Astrocyte of the cerebellum (primary cell): ENCODE measurements around the gene VSIG10.

Experiments used
- DNase-seq: peaks from one replicate; pipeline ENCODE4 v3.0.0-alpha.2; 2011; ENCODE audit warnings: low read depth
- H3K4me3 ChIP-seq: 2 replicates; pipeline ENCODE4 v1.5.1; 2011; ENCODE audit warnings: mild to moderate bottlenecking, low read depth, low read length, moderate library complexity
- in situ Hi-C: cut with HindIII; loops from 2 replicates; pipeline ENCODE4 v1.10.0; 2017; ENCODE audit warnings: low sequenced_read_pairs
- TF ChIP-seq, protein P1 (sequence below): IDR thresholded peaks from 2 replicates; pipeline ENCODE4 v1.5.1; 2012; ENCODE audit warnings: low read length, low read depth, moderate library complexity, mild to moderate bottlenecking; ENCODE audit errors: missing control alignments

VSIG10 gene

DNA sequence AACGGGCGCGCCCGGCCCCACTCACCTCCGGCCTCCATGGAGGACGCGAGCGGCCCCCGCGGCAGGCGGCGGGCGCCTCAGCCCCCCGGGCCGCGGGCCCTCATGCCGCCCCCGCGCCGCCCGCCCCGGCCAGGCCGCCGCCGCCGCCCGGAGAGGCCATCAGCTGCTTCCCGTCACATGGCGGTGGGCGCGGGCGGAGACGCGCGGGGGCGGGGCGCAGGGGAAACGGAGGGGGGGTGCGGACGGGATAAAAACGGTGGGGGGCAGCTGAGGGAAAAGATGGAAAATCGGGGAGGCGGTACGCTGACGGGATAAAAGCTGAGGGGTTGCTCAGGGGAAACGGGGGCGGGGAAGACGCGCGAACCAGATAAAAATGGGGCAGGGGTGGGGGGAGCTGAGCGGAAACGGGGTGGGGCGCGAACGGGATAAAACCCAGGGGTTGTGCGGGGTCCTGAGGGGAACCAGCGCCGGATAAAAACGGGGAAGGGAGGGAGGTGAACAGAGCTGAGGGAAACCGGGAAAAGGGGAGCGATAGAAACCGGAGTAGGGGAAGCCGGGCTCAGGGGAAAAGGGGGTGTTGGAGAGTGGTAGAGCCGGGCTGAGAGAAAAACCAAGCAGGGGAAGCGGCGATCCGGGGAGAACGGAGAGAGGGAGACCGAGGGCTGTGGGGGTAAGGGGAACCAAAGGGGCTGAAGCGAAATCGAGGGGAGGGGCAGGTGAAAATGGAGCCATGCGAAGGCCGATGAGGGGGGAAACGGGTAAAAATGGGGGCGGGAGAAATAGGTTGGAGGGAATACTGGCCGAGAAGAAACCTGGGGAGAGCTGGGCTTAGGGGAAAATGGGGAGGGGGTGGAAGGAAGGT lies 42.6 kb downstream of the VSIG10 start, which contains the start of gene WSB2:
Gene WSB2 (minus strand): TSS at position 169 of the 862 bp plus-strand sequence. CDS start 131 bp downstream, at position 38.
- no peak for DNase-seq
- in situ Hi-C loops = no loop called here
- H3K4me3 ChIP-seq = peak within 1 kb of the TSS; percentile 83
- TF ChIP-seq, protein P1, sequence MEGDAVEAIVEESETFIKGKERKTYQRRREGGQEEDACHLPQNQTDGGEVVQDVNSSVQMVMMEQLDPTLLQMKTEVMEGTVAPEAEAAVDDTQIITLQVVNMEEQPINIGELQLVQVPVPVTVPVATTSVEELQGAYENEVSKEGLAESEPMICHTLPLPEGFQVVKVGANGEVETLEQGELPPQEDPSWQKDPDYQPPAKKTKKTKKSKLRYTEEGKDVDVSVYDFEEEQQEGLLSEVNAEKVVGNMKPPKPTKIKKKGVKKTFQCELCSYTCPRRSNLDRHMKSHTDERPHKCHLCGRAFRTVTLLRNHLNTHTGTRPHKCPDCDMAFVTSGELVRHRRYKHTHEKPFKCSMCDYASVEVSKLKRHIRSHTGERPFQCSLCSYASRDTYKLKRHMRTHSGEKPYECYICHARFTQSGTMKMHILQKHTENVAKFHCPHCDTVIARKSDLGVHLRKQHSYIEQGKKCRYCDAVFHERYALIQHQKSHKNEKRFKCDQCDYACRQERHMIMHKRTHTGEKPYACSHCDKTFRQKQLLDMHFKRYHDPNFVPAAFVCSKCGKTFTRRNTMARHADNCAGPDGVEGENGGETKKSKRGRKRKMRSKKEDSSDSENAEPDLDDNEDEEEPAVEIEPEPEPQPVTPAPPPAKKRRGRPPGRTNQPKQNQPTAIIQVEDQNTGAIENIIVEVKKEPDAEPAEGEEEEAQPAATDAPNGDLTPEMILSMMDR = no peak

DNA sequence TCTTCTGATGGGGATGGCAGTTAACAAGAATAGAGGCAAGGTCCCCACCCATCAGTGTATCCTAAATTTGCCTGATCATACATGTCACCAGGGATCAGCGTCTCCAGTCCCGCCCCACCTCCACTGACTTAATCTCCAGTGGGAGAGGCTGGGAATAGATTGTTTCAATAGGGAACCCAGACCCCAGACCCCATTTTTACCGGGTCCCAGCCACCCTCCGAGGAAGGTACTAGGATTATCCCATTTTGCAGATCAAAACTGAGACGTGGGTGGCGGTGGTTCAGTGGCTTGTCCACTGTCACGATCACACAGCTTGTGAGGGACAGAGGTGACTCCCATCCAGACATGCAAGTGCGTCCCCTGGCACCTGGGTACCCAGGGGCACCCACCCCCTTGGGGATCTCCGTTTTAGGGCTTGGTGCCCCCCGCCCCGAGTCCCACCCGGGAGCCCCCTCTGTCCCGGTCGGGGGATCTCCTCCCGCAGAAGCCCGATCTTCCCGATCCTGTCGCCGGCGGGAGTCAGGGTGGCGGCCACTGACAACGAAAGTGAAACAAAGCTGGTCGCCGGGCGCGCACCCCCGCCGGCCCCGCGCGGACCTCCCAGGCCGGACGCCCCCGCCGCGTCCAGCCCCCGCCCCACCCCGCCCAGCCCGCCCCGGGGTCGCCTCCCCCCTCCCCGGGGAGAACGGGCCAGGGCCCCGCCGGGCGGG lies 43.4 kb downstream of the VSIG10 start:
- TF ChIP-seq, protein P1 = no peak
- no peak for DNase-seq
- H3K4me3 ChIP-seq = peak overlapping the region; percentile 83
- in situ Hi-C loops = no loop called here

DNA sequence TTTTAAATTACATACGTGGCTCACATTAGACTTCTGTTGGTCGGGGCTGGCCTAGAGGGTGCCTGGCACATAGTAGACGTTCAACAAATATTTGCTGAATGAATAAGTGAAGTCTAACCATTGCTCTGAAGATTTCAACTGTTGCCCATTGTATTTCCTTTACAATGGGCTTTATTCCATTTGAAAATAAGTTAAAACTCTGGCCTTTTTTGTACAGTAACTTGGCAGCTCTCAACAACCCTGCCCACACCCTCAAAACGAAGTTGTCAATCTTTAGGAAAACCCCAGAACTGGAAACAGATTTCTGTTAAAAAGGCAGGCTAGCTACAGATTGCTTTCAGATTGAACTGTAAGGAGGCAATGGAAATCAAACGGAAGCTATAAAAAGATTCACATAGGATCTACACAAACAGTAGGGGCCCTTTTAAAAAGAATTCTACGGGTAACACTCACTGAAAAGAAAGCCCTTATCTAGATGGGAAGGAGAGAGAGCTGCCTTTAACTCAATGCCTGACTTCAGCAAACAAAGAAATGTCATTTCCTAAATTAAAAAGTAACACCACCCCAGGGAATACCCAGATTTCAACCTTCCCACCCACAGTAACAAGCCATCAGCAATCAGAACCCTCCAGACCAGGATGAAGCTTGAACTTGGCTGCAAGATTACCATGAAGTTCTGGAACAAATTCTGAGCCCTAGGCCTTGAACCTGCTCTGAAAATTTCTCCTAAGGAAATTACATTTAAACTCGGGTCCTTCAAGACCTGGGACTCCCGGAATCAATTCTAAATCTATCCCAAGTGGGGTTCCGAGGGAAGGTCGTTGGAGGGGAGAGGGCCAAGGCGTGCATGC lies 44.2 kb downstream of the VSIG10 start:
- no peak for DNase-seq
- peak overlapping the region; percentile 83 for H3K4me3 ChIP-seq
- in situ Hi-C loops = no loop called here
- TF ChIP-seq, protein P1 = no peak

DNA sequence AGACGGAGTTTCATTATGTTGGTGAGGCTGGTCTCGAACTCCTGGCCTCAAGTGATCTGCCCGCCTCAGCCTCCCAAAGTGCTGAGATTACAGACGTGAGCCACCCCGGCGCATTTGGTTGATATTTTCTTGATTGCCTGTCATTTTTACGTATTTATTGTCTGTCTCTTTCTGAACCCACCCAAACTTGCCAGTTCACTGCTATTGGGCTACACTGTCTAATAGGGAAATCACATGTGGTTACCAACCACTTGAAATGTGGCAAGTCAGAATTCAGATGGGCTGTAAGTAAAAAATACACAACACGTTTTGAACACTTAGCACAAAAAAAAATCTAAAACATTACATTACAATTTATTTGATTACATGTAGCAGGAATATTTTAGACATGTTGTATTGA lies 44.9 kb downstream of the VSIG10 start:
- in situ Hi-C loops = no loop called here
- no peak for DNase-seq
- no peak overlapping the region for H3K4me3 ChIP-seq
- TF ChIP-seq, protein P1 = no peak

DNA sequence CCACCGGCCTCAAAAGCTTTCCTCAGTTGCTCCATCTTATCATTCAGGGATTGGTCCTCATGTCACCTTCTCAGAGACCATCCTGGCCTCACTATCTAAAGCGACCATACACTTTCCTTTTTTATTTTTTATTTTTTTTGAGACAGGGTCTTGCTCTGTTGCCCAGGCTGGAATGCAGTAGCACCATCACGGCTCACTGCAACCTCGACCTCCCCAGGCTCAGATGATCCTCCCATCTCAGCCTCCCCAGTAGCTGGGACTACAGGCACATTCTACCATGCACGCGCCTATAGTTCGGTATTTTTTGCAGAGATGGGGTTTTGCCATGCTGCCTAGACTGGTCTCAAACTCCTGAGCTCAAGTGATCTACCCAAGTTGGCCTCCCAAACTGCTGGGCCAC lies 45.6 kb downstream of the VSIG10 start:
- DNase-seq = no peak
- TF ChIP-seq, protein P1 = no peak
- in situ Hi-C loops = no loop called here
- H3K4me3 ChIP-seq = no peak overlapping the region
